ENCODE data around the gene CITED4. TPM values are rescaled to one million over a fixed set of nuclear protein-coding genes. Genes with fewer than 3 reads are reported as not detected.
A peak's percentile ranks its signal among the peaks of the same experiment; 100 is the strongest.

CITED4 gene
- total RNA-seq, 3 donors from 2014 or later: 12.2 to 136 (median 26.9) TPM

DNA sequence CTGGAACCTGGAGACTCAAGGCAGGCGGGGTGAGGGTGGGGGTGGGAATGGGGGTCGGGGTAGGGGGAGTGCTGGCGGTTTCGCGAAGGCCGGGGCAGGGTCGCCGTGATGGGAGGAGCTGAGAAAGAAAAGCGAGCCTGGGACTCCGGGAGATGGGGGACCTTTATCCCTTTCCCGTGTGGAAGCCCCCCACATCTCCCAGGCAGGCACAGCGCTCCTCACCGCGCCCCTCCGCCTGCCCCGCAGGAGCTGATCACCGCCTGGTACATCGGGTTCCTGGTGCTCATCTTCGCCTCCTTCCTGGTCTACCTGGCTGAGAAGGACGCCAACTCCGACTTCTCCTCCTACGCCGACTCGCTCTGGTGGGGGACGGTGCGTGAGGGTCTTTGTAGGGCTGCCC lies 43.1 kb downstream of the CITED4 start:
- TF ChIP-seq POLR2A (IDR thresholded peaks at IDR 0.05): no peak
- no peak for TF ChIP-seq POLR2AphosphoS5 (IDR thresholded peaks at IDR 0.05)
- TF ChIP-seq, protein P1, sequence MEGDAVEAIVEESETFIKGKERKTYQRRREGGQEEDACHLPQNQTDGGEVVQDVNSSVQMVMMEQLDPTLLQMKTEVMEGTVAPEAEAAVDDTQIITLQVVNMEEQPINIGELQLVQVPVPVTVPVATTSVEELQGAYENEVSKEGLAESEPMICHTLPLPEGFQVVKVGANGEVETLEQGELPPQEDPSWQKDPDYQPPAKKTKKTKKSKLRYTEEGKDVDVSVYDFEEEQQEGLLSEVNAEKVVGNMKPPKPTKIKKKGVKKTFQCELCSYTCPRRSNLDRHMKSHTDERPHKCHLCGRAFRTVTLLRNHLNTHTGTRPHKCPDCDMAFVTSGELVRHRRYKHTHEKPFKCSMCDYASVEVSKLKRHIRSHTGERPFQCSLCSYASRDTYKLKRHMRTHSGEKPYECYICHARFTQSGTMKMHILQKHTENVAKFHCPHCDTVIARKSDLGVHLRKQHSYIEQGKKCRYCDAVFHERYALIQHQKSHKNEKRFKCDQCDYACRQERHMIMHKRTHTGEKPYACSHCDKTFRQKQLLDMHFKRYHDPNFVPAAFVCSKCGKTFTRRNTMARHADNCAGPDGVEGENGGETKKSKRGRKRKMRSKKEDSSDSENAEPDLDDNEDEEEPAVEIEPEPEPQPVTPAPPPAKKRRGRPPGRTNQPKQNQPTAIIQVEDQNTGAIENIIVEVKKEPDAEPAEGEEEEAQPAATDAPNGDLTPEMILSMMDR (IDR thresholded peaks at IDR 0.05): no peak
- H3K9me3 ChIP-seq: no peaks in the 10 kb centered on the region
- no peak overlapping the region for H3K27ac ChIP-seq
- H3K4me3 ChIP-seq: peak overlapping the region in 2 of 3 donors; percentile 48 to 70
- H3K4me1 ChIP-seq: no peaks in the 10 kb centered on the region
- intact Hi-C loops (cut with DNase I; ENCODE audit: low total_unique reads): no loop called here
- no peaks in the 10 kb centered on the region for H3K27me3 ChIP-seq
- H3K36me3 ChIP-seq: no peaks in the 10 kb centered on the region
- DNase-seq (ENCODE audit: low spot score in 2 of 2): no peak

DNA sequence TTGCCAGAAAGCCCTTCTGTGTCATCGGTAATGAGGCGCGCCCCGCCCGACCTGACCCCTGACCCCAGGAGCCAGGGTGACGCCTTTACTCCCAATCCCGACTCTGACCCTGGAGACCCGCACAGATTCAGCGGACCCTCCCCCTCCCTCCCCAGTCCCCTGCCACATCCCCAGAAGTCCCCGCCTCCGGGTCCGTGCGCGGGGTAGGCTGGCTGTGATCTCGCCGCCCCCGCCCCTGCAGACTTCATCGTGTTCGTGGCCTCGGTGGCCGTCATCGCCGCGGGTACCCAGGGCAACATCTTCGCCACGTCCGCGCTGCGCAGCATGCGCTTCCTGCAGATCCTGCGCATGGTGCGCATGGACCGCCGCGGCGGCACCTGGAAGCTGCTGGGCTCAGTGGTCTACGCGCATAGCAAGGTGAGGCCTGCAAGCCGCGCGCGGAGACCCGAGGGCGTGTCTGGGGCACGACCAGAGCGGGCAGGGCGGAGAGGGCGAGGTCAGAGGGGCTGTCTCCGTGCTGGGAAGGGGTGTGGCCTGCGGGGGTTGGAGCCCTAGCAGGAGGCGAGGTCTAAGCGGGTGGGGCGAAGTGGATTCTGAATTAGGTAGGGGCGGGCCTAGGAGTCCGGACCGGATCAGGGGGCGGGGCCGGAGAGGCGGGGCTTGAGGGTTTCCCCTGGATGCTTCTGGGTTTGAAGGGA lies 43.8 kb downstream of the CITED4 start:
- Histone ChIP-seq H3K27me3 (no peaks in the 10 kb centered on the region), H3K27ac (no peak overlapping the region), H3K4me1 (no peaks in the 10 kb centered on the region), H3K4me3 (peak overlapping the region; percentile 27 to 70 (median 48)), H3K36me3 (no peaks in the 10 kb centered on the region), H3K9me3 (no peaks in the 10 kb centered on the region)
- intact Hi-C loops (cut with DNase I; ENCODE audit: low total_unique reads): no loop called here
- TF ChIP-seq POLR2A (IDR thresholded peaks at IDR 0.05) (no peak), POLR2AphosphoS5 (IDR thresholded peaks at IDR 0.05) (no peak)
- TF ChIP-seq, protein P1 (IDR thresholded peaks at IDR 0.05): no peak
- DNase-seq (ENCODE audit: low spot score in 2 of 2): peak; percentile 41 to 62

DNA sequence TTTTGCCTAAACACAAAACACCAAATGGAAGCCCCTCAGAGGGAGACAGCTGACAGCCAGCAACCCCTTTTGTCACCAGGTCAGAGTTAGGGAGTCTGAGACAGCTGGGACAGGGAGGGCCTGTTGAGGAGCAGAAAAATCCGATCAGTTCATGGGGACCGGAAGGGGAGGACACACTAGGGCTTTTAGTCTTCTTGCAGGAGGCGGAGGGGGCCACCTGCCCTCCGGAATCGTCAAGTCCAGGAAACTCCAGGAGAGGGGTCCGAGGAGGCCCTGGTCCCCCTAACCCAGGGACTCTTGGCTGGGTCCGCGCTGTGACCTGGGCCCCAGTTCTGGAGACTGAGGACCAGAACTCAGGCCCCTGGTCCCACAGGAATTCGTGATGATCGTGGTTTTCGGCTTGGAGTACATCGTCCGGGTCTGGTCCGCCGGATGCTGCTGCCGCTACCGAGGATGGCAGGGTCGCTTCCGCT lies 44.3 kb downstream of the CITED4 start:
- Histone ChIP-seq H3K36me3 (no peaks in the 10 kb centered on the region), H3K27ac (no peak overlapping the region), H3K27me3 (no peaks in the 10 kb centered on the region), H3K4me1 (no peaks in the 10 kb centered on the region), H3K9me3 (no peaks in the 10 kb centered on the region), H3K4me3 (peak overlapping the region in 2 of 3 donors; percentile 48 to 70)
- intact Hi-C loops (cut with DNase I; ENCODE audit: low total_unique reads): no loop called here
- DNase-seq (ENCODE audit: low spot score in 2 of 2): no peak
- TF ChIP-seq POLR2AphosphoS5 (IDR thresholded peaks at IDR 0.05): no peak

DNA sequence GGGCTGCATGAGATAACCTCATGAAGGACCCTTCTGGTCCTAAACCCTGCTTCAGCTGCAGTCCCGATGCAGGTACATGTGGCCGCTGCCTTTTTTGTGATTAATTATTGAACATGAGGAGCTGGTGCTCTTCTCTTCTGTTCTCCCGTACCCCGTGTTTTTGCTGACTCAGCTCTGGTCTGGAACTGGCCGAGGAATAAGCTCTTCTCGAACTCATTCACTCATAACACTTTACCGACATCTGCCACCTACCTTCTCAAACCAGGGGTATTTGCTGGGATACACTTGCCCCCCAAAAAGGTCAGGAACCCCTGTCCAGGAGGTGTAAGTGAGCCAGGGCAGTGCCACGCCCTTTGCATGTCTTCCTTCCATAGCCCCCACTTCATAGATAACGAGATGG lies 46.7 kb downstream of the CITED4 start:
- intact Hi-C loops (cut with DNase I; ENCODE audit: low total_unique reads): no loop called here
- DNase-seq (ENCODE audit: low spot score in 2 of 2): no peak

More for the DNA sequence above, 46.7 kb downstream of the CITED4 start:
- Histone ChIP-seq H3K4me1 (no peaks in the 10 kb centered on the region), H3K9me3 (no peaks in the 10 kb centered on the region), H3K4me3 (no peak overlapping the region), H3K27ac (no peak overlapping the region), H3K36me3 (no peaks in the 10 kb centered on the region), H3K27me3 (no peaks in the 10 kb centered on the region)
- no peak for TF ChIP-seq POLR2A (IDR thresholded peaks at IDR 0.05)
- no peak for TF ChIP-seq POLR2AphosphoS5 (IDR thresholded peaks at IDR 0.05)
- TF ChIP-seq, protein P1 (IDR thresholded peaks at IDR 0.05): no peak

Other genes starting within 250 kb of the CITED4 start
- 1 to 10 TPM in 2 of 3 donors, under 1 TPM in 1; 0.64 to 4.4 (median 2.6) TPM for gene RIMS3, start 196.7 kb downstream of the CITED4 start, total RNA-seq
- 10 to 100 TPM; 42.7 to 69.7 (median 55.7) TPM for gene NFYC, start 170.7 kb downstream of the CITED4 start, total RNA-seq
- gene KCNQ4, start 78.6 kb downstream of the CITED4 start, total RNA-seq: 1 to 10 TPM in 2 of 3 donors, under 1 TPM in 1; 0.32 to 1.3 (median 1.3) TPM
- gene CTPS1, start 117.3 kb upstream of the CITED4 start, total RNA-seq: 10 to 100 TPM; 13.1 to 20.0 (median 13.2) TPM
- under 1 TPM; 0.16 to 0.66 (median 0.29) TPM for gene SLFNL1, start 159.4 kb upstream of the CITED4 start, total RNA-seq

Data from breast epithelium (tissue), 4 donors.